Loucy (cell line): ENCODE measurements around the gene HBS1L.

Experiments used
- CTCF ChIP-seq: fragments of 200-600 bp; sonication (generic); conservative IDR thresholded peaks from 2 replicates; pipeline ENCODE4 v1.5.1; 2014; ENCODE audit warnings: mild to moderate bottlenecking, antibody characterized with exemption, low read length
- EZH2phosphoT487 ChIP-seq: fragments of 200-600 bp; IDR thresholded peaks from 2 replicates; pipeline ENCODE4 v1.6.1; 2018; ENCODE audit warnings: antibody characterized with exemption, mild to moderate bottlenecking, moderate library complexity, borderline replicate concordance

- TF ChIP-seq EZH2phosphoT487: no peak
- TF ChIP-seq CTCF: no peak
These were observed 38.1 kb upstream of the HBS1L start for GRCh38 chr6:135092724-135093123.
